GM23338 (cell line): ENCODE data around the gene SLC25A13. TPM values are rescaled to one million over a fixed set of nuclear protein-coding genes. Genes with fewer than 3 reads are reported as not detected.

ENCODE experiments used
- ATAC-seq: fragments of 200-7000 bp; cut with Tn5 transposase; 3 replicates; pipeline ENCODE4 v1.9.1; 2020
- DNase-seq: peaks from one replicate; pipeline ENCODE4 v3.0.0-alpha.2; 2015; ENCODE audit warnings: low spot score
- H2AFZ ChIP-seq: fragments of 200-600 bp; sonication (generic); 2 replicates; pipeline ENCODE4 v1.8.0; 2016; ENCODE audit warnings: antibody characterized with exemption, mild to moderate bottlenecking, moderate library complexity
- H3F3A ChIP-seq: fragments of 200-600 bp; sonication (generic); replicated peaks from 2 replicates; pipeline ENCODE4 v1.8.0; 2017; ENCODE audit warnings: antibody characterized with exemption, mixed run types, low read depth
- H3K27ac ChIP-seq: fragments of 200-600 bp; sonication (generic); 2 replicates; pipeline ENCODE4 v1.6.1; 2016; ENCODE audit warnings: low read depth
- H3K27me3 ChIP-seq: fragments of 200-600 bp; sonication (generic); 2 replicates; pipeline ENCODE4 v1.8.0; 2016; ENCODE audit warnings: mild to moderate bottlenecking, mixed run types, moderate library complexity; ENCODE audit not compliant: insufficient read depth
- H3K36me3 ChIP-seq: fragments of 200-600 bp; sonication (generic); 2 replicates; pipeline ENCODE4 v1.8.0; 2016; ENCODE audit warnings: mild to moderate bottlenecking; ENCODE audit not compliant: insufficient read depth
- H3K4me1 ChIP-seq: fragments of 200-600 bp; sonication (generic); 2 replicates; pipeline ENCODE4 v1.8.0; 2016; ENCODE audit warnings: mild to moderate bottlenecking, moderate library complexity; ENCODE audit not compliant: insufficient read depth
- H3K4me2 ChIP-seq: fragments of 200-600 bp; sonication (generic); 2 replicates; pipeline ENCODE4 v1.7.1; 2017; ENCODE audit warnings: mixed run types
- H3K4me3 ChIP-seq: fragments of 200-600 bp; sonication (generic); 2 replicates; pipeline ENCODE4 v1.6.1; 2016; ENCODE audit warnings: mixed run types
- H3K79me2 ChIP-seq: fragments of 200-600 bp; sonication (generic); replicated peaks from 2 replicates; pipeline ENCODE4 v1.8.0; 2017; ENCODE audit warnings: mild to moderate bottlenecking; ENCODE audit not compliant: insufficient read depth
- H3K9me2 ChIP-seq: fragments of 200-600 bp; sonication (generic); 2 replicates; pipeline ENCODE4 v1.8.0; 2017; ENCODE audit not compliant: insufficient read depth
- H4K20me1 ChIP-seq: fragments of 200-600 bp; sonication (generic); replicated peaks from 2 replicates; pipeline ENCODE4 v1.8.0; 2017; ENCODE audit warnings: mild to moderate bottlenecking; ENCODE audit not compliant: insufficient read depth
- H3K27ac Mint-ChIP-seq: 2 replicates; pipeline ENCODE4 v1.8.0; 2020; ENCODE audit warnings: inconsistent platforms, mild to moderate bottlenecking, moderate library complexity, mixed read lengths
- H3K27me3 Mint-ChIP-seq: 3 replicates; pipeline ENCODE4 v1.8.0; 2022; ENCODE audit warnings: low read depth, mild to moderate bottlenecking, moderate library complexity, mixed read lengths, inconsistent platforms; ENCODE audit not compliant: insufficient read depth, poor library complexity
- H3K36me3 Mint-ChIP-seq: 3 replicates; pipeline ENCODE4 v1.8.0; 2021; ENCODE audit warnings: low read depth, mild to moderate bottlenecking, inconsistent platforms, moderate library complexity, mixed read lengths
- H3K4me1 Mint-ChIP-seq: 3 replicates; pipeline ENCODE4 v1.8.0; 2020; ENCODE audit warnings: mild to moderate bottlenecking, inconsistent platforms, mixed read lengths
- H3K4me3 Mint-ChIP-seq: 3 replicates; pipeline ENCODE4 v1.8.0; 2021; ENCODE audit warnings: moderate library complexity, mild to moderate bottlenecking, inconsistent platforms, mixed read lengths
- H3K9me3 Mint-ChIP-seq: 3 replicates; pipeline ENCODE4 v1.8.0; 2020; ENCODE audit warnings: moderate library complexity, mild to moderate bottlenecking, inconsistent platforms, mixed read lengths
- ZNF331 ChIP-seq: fragments of 250-450 bp; sonication (Bioruptor Pico); IDR thresholded peaks from 2 replicates; pipeline ENCODE4 v1.5.0; 2020; ENCODE audit warnings: low read depth, mild to moderate bottlenecking, moderate library complexity
- microRNA counts: library from miRNA; unstranded; fragments of <30 nt; microRNA quantifications from one replicate; lab custom pipeline; 2017
- microRNA-seq: library from miRNA; unstranded; fragments of <30 nt; microRNA quantifications from one replicate; pipeline ENCODE4, GENCODE V29; 2017
- polyA plus RNA-seq: library from polyadenylated mRNA; unstranded; fragments of >200 nt; fragmentation: Nextera tagmentation; extraction: Ambion mirVana; gene quantifications from 2 replicates; pipeline ENCODE4 v1.2.1, GENCODE V29; 2016
- small RNA-seq: library from RNA; depleted of rRNA; stranded (forward); fragments of <200 nt; gene quantifications from one replicate; pipeline ENCODE3, GENCODE V24; 2014; ENCODE audit warnings: low replicate concordance
- total RNA-seq: library from RNA; depleted of rRNA; stranded (reverse); fragments of >200 nt; shearing (Covaris generic); gene quantifications from 2 replicates; pipeline ENCODE4 v1.2.3, GENCODE V29; 2014
- TF ChIP-seq, protein P1 (sequence below), 2 experiments: fragments of 200-600 bp in 1 of 2; sonication (generic) in 1 of 2; conservative IDR thresholded peaks; 2 replicates each; pipeline versions ENCODE4 v1.5.1 to v1.6.1; 2016 to 2017; ENCODE audit warnings: antibody characterized with exemption in 2 of 2, low read depth in 2 of 2, mild to moderate bottlenecking in 2 of 2, moderate library complexity in 1 of 2

SLC25A13 gene
- total and polyA plus RNA-seq, 2 experiments from 2014 or later: 51.1 to 84.6 TPM

DNA sequence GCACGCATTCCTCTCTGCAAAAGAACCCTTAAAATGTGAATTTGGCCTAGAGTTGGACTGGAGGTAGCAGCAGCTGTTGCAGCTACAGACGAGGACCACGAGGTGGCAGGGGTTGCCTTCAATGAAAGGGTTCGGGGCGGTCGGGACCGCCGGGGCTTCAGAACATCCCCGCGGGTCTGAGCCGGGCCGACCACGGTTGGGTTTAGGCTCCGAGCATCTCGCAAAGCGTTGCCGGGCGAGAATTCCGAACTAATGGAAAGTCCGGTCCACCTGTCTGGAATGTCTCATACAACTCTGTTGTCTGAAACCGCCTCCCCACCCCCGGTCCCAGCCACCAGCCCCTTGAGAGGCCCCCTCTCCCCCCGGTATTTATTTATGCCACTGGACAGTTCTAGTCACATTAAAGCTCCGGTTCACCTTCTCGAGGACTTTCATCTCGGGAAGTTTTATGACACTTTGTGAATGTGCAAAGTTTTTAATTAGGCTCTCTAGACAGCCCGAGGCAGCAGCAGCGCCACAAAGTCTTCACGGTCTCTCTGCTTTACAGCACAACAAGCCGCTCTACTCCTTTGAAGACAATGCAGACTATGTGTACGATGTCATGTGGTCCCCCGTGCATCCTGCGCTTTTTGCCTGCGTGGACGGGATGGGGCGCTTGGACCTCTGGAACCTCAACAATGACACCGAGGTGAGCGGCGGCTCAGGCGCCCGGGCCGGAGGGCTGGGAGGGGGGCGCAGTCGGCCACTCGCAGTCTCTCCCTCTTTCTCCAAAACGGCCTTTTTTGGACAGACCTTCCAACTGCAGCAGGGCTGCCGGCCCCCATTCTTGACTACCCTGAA lies 246.2 kb downstream of the SLC25A13 start (continued):
- TF ChIP-seq, protein P1, sequence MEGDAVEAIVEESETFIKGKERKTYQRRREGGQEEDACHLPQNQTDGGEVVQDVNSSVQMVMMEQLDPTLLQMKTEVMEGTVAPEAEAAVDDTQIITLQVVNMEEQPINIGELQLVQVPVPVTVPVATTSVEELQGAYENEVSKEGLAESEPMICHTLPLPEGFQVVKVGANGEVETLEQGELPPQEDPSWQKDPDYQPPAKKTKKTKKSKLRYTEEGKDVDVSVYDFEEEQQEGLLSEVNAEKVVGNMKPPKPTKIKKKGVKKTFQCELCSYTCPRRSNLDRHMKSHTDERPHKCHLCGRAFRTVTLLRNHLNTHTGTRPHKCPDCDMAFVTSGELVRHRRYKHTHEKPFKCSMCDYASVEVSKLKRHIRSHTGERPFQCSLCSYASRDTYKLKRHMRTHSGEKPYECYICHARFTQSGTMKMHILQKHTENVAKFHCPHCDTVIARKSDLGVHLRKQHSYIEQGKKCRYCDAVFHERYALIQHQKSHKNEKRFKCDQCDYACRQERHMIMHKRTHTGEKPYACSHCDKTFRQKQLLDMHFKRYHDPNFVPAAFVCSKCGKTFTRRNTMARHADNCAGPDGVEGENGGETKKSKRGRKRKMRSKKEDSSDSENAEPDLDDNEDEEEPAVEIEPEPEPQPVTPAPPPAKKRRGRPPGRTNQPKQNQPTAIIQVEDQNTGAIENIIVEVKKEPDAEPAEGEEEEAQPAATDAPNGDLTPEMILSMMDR (conservative IDR thresholded peaks at IDR 0.05; ENCODE audit: low read depth in 2 of 2): peak; percentile 78 to 87

DNA sequence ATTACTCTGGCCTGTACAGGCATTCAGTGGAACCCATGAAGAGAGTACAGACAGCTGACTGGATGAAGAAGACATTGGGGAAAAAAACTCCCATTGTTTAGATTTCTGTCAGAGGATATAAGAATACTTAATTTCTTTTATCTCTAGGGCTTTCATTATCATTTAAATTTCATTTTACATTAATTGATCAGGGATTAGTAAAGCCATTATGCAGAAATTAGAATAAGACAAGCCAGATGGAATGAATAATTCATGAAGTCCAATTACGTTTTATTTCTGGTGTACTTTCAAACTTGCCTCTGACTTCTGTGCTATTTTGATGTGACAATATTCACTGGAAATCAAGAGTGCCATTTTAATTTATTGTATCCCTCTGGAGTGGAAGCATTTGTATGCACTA lies 247.0 kb downstream of the SLC25A13 start:
- H3K4me1 ChIP-seq: 0 out of 2 replicates have a peak, but pooled peaks cover 4% of the 10 kb centered on the region
- H3K27ac ChIP-seq: no peak overlapping the region
- H3K79me2 ChIP-seq: no peaks in the 10 kb centered on the region
- peaks cover 27% of the 10 kb centered on the region for H3K27me3 ChIP-seq
- no peak overlapping the region for H2AFZ ChIP-seq
- no peaks in the 10 kb centered on the region for H3K36me3 ChIP-seq
- H4K20me1 ChIP-seq: no peaks in the 10 kb centered on the region
- H3K36me3 Mint-ChIP-seq: no peaks in the 10 kb centered on the region
- H3K27me3 Mint-ChIP-seq: peaks cover 16% of the 10 kb centered on the region
- no peak overlapping the region for H3K27ac Mint-ChIP-seq
- no peak overlapping the region for H3K4me3 Mint-ChIP-seq
- H3F3A ChIP-seq: no peaks in the 10 kb centered on the region
- no peak for TF ChIP-seq ZNF331 (CRISPR knock-in tag)
- peaks cover 2% of the 10 kb centered on the region; the same call in 2 of the 3 replicates for H3K4me1 Mint-ChIP-seq
- DNase-seq (no peak), ATAC-seq (no peak)
- no peaks in the 10 kb centered on the region for H3K9me2 ChIP-seq
- no peak overlapping the region for H3K4me3 ChIP-seq
- H3K4me2 ChIP-seq: peak overlapping the region; percentile 92; the same call in 1 of the 2 replicates
- no peaks in the 10 kb centered on the region for H3K9me3 Mint-ChIP-seq

MicroRNAs encoded within 50 kb of the gene (microRNA counts, 767-probe panel; counts per million panel counts)
- not detected for microRNA hsa-miR-591 (lab: Ali Mortazavi, UCI)

Small RNA genes within 50 kb of the gene (microRNA-seq; reads per million reads assigned to microRNA genes)
- gene MIR591: not detected

Small RNA genes within 50 kb of the gene (small RNA-seq; reads per million reads assigned to genes)
- gene AC084368.1 (not detected), gene MIR591 (not detected), gene RNU6-364P (not detected), gene RNU6-532P (not detected)
